ENCODE data around the gene NMRAL1. TPM values are rescaled to one million over a fixed set of nuclear protein-coding genes. Genes with fewer than 3 reads are reported as not detected.

Gene NMRAL1
- polyA plus RNA-seq, 1 of the 3 experiments (the other 2 are of a cell fraction): 99.9 TPM

- Histone ChIP-seq H3K27ac (ENCODE audit: low read depth in 2 of 2, low read length in 1 of 2) (peak overlapping the region in 1 of 2 experiments; percentile 80; a peak in 1 of 4 replicates), H3K4me1 (ENCODE audit: control insufficient read depth in 1 of 2, insufficient read depth in 2 of 2, low read depth in 1 of 2, low read length in 1 of 2) (peaks cover 7 to 43% of the 10 kb centered on the region in 2 experiments; a peak in 3 of 4 replicates), H3K36me3 (replicated peaks in 1 of 2; ENCODE audit: control insufficient read depth in 1 of 2, insufficient read depth in 2 of 2, low read length in 1 of 2) (no peaks in the 10 kb centered on the region), H3K79me2 (ENCODE audit: insufficient read depth) (peaks cover 79% of the 10 kb centered on the region), H3K9me3 (no peaks in the 10 kb centered on the region), H3K4me2 (no peak overlapping the region), H3K27me3 (ENCODE audit: insufficient read depth) (no peaks in the 10 kb centered on the region), H3K4me3 (ENCODE audit: low read depth in 2 of 2, low read length in 1 of 2) (no peak overlapping the region), H3K9ac (no peak overlapping the region), H3F3A (replicated peaks; ENCODE audit: insufficient read depth) (peaks cover 41% of the 10 kb centered on the region), H2AFZ (ENCODE audit: low read depth) (no peak overlapping the region), H4K20me1 (ENCODE audit: insufficient read depth) (peaks cover 8% of the 10 kb centered on the region; the same call in 1 of the 2 replicates), H3K9me2 (no peaks in the 10 kb centered on the region)
- DNase-seq: no peak
- ChIA-PET CTCF (interaction anchor here (0.9 to 4.6 kb wide), 3 partner anchors 12 to 49 kb away, joined by 4 to 23 read pairs (median 6); no protein-coding TSS in a partner anchor), POLR2A (no interaction called here)
- no peak for TF ChIP-seq FOSL2 (IDR thresholded peaks at IDR 0.05; ENCODE audit: borderline replicate concordance, low read depth)
- no peak for TF ChIP-seq TAF1 (IDR thresholded peaks at IDR 0.05; ENCODE audit: borderline replicate concordance, low read depth, low read length)
- 99% methylated on average over 4 of the region's 4 CpGs for WGBS (ENCODE audit: low lambda C conversion rate)
Observed at GRCh38 chr16:4499196-4499555, 24.8 kb upstream of the NMRAL1 start.

GRCh38 chr16:4498546-4499195, 24.2 kb upstream of the NMRAL1 start:
- Histone ChIP-seq H3K4me2 (no peak overlapping the region), H3K27me3 (ENCODE audit: insufficient read depth) (no peaks in the 10 kb centered on the region), H3K9ac (no peak overlapping the region), H3K27ac (ENCODE audit: low read depth in 2 of 2, low read length in 1 of 2) (peak overlapping the region in 1 of 2 experiments; percentile 80; a peak in 1 of 4 replicates), H3K9me2 (no peaks in the 10 kb centered on the region), H3F3A (replicated peaks; ENCODE audit: insufficient read depth) (peaks cover 41% of the 10 kb centered on the region), H3K4me1 (ENCODE audit: control insufficient read depth in 1 of 2, insufficient read depth in 2 of 2, low read depth in 1 of 2, low read length in 1 of 2) (peaks cover 7 to 44% of the 10 kb centered on the region in 2 experiments; a peak in 3 of 4 replicates), H4K20me1 (ENCODE audit: insufficient read depth) (peaks cover 8% of the 10 kb centered on the region; the same call in 1 of the 2 replicates), H3K79me2 (ENCODE audit: insufficient read depth) (peaks cover 78% of the 10 kb centered on the region), H3K4me3 (ENCODE audit: low read depth in 2 of 2, low read length in 1 of 2) (no peak overlapping the region), H2AFZ (ENCODE audit: low read depth) (no peak overlapping the region), H3K36me3 (replicated peaks in 1 of 2; ENCODE audit: control insufficient read depth in 1 of 2, insufficient read depth in 2 of 2, low read length in 1 of 2) (no peaks in the 10 kb centered on the region), H3K9me3 (no peaks in the 10 kb centered on the region)
- POLR2A ChIA-PET: no interaction called here
- no peak for DNase-seq
- 86% methylated on average over 8 of the region's 8 CpGs for WGBS (ENCODE audit: low lambda C conversion rate)
- TF ChIP-seq FOXJ3 (CRISPR knock-in tag; IDR thresholded peaks at IDR 0.05) (no peak), ELF1 (IDR thresholded peaks at IDR 0.05) (no peak)
- CTCF ChIA-PET: interaction anchor here (0.9 to 4.6 kb wide), 4 partner anchors 8 to 50 kb away, joined by 3 to 23 read pairs (median 5); no protein-coding TSS in a partner anchor

- ChIA-PET CTCF (interaction anchor here (1.2 kb wide), 1 partner anchor 11 kb away, joined by 6 read pairs; no protein-coding TSS in a partner anchor), POLR2A (no interaction called here)
- no peaks in the 10 kb centered on the region for H3K9me2 ChIP-seq
- no peaks in the 10 kb centered on the region for H3K9me3 ChIP-seq
- WGBS (ENCODE audit: low lambda C conversion rate): 60% methylated on average over 4 of the region's 4 CpGs
- peak; percentile 46; the same call in 1 of the 2 replicates for TF ChIP-seq RXRA (IDR thresholded peaks at IDR 0.05; ENCODE audit: borderline replicate concordance, low read depth)
- TF ChIP-seq FOSL2 (IDR thresholded peaks at IDR 0.05; ENCODE audit: borderline replicate concordance, low read depth): peak; percentile 68
- no peak for TF ChIP-seq FOXJ3 (CRISPR knock-in tag; IDR thresholded peaks at IDR 0.05)
- no peak for DNase-seq
- H3K36me3 ChIP-seq (replicated peaks in 1 of 2; ENCODE audit: control insufficient read depth in 1 of 2, insufficient read depth in 2 of 2, low read length in 1 of 2): no peaks in the 10 kb centered on the region
- peak overlapping the region in 1 of 2 experiments; percentile 80; a peak in 2 of 4 replicates for H3K27ac ChIP-seq (ENCODE audit: low read depth in 2 of 2, low read length in 1 of 2)
- no peaks in the 10 kb centered on the region for H3K27me3 ChIP-seq (ENCODE audit: insufficient read depth)
- H2AFZ ChIP-seq (ENCODE audit: low read depth): no peak overlapping the region
- no peak overlapping the region for H3K4me2 ChIP-seq
- H3K4me1 ChIP-seq (ENCODE audit: control insufficient read depth in 1 of 2, insufficient read depth in 2 of 2, low read depth in 1 of 2, low read length in 1 of 2): peaks cover 3 to 39% of the 10 kb centered on the region in 2 experiments; a peak in 3 of 4 replicates
- H3K4me3 ChIP-seq (ENCODE audit: low read depth in 2 of 2, low read length in 1 of 2): no peak overlapping the region
- 0 out of 2 replicates have a peak overlapping the region, but pooled peaks have one; percentile 25 for H3K9ac ChIP-seq
- H3F3A ChIP-seq (replicated peaks; ENCODE audit: insufficient read depth): peaks cover 39% of the 10 kb centered on the region
- H3K79me2 ChIP-seq (ENCODE audit: insufficient read depth): peaks cover 79% of the 10 kb centered on the region
- H4K20me1 ChIP-seq (ENCODE audit: insufficient read depth): peaks cover 8% of the 10 kb centered on the region; the same call in 1 of the 2 replicates
Observed at GRCh38 chr16:4496305-4496704, 21.9 kb upstream of the NMRAL1 start.
